H9 (cell line): ENCODE data around the gene SNCB. TPM values are rescaled to one million over a fixed set of nuclear protein-coding genes. Genes with fewer than 3 reads are reported as not detected.

ENCODE experiments used
- DNase-seq: peaks from one replicate; pipeline ENCODE4 v3.0.0-alpha.2; 2017
- H2AFZ ChIP-seq: one replicate; pipeline ENCODE4 v1.6.1; 2013; ENCODE audit warnings: mild to moderate bottlenecking, low read length, control low read depth, moderate library complexity
- H2AK5ac ChIP-seq: 2 replicates; pipeline ENCODE4 v1.6.1; 2013; ENCODE audit warnings: low read length, control low read depth, mixed read lengths; ENCODE audit not compliant: insufficient read length
- H2BK120ac ChIP-seq: one replicate; pipeline ENCODE4 v1.6.1; 2013; ENCODE audit warnings: low read depth, mild to moderate bottlenecking, low read length, control low read depth, inconsistent platforms; ENCODE audit not compliant: poor library complexity, severe bottlenecking
- H2BK12ac ChIP-seq: 2 replicates; pipeline ENCODE4 v1.6.1; 2013; ENCODE audit warnings: low read length, control low read depth, mixed read lengths, low read depth; ENCODE audit not compliant: insufficient read length
- H2BK15ac ChIP-seq: 2 replicates; pipeline ENCODE4 v1.6.1; 2013; ENCODE audit warnings: low read depth, low read length, control low read depth
- H2BK20ac ChIP-seq: one replicate; pipeline ENCODE4 v1.6.1; 2013; ENCODE audit warnings: low read depth, mild to moderate bottlenecking, low read length, control low read depth, inconsistent platforms; ENCODE audit not compliant: poor library complexity, severe bottlenecking
- H2BK5ac ChIP-seq: 2 replicates; pipeline ENCODE4 v1.6.1; 2013; ENCODE audit warnings: low read length, control low read depth, mixed read lengths; ENCODE audit not compliant: insufficient read length
- H3K14ac ChIP-seq: 2 replicates; pipeline ENCODE4 v1.6.1; 2013; ENCODE audit warnings: low read length, control low read depth; ENCODE audit not compliant: insufficient read depth
- H3K18ac ChIP-seq: 2 replicates; pipeline ENCODE4 v1.6.1; 2013; ENCODE audit warnings: low read depth, mild to moderate bottlenecking, mixed read lengths, low read length, control low read depth; ENCODE audit not compliant: insufficient read length
- H3K23ac ChIP-seq: 2 replicates; pipeline ENCODE4 v1.6.1; 2013; ENCODE audit warnings: low read length, control low read depth, mixed read lengths, low read depth; ENCODE audit not compliant: insufficient read length
- H3K23me2 ChIP-seq: 2 replicates; pipeline ENCODE4 v1.6.1; 2013; ENCODE audit warnings: low read depth, mild to moderate bottlenecking, mixed read lengths, low read length, control low read depth; ENCODE audit not compliant: insufficient read length, poor library complexity, severe bottlenecking
- H3K27ac ChIP-seq: 2 replicates; pipeline ENCODE4 v1.5.1; 2013; ENCODE audit warnings: low read length, control low read depth, mixed read lengths, low read depth; ENCODE audit not compliant: insufficient read length
- H3K27me3 ChIP-seq: 2 replicates; pipeline ENCODE4 v1.6.1; 2013; ENCODE audit warnings: low read length, control low read depth, inconsistent platforms; ENCODE audit not compliant: insufficient read depth
- H3K4ac ChIP-seq: 2 replicates; pipeline ENCODE4 v1.6.1; 2013; ENCODE audit warnings: low read depth, mild to moderate bottlenecking, control low read depth, inconsistent platforms, low read length, moderate library complexity
- H3K4me1 ChIP-seq: 2 replicates; pipeline ENCODE4 v1.6.1; 2013; ENCODE audit warnings: low read length, control low read depth, inconsistent platforms; ENCODE audit not compliant: insufficient read depth
- H3K4me2 ChIP-seq: 2 replicates; pipeline ENCODE4 v1.6.1; 2013; ENCODE audit warnings: low read length, control low read depth, mixed read lengths; ENCODE audit not compliant: insufficient read length, insufficient read depth
- H3K56ac ChIP-seq: 2 replicates; pipeline ENCODE4 v1.6.1; 2013; ENCODE audit warnings: low read depth, mild to moderate bottlenecking, mixed read lengths, low read length, control low read depth; ENCODE audit not compliant: insufficient read length
- H3K79me1 ChIP-seq: 2 replicates; pipeline ENCODE4 v1.6.1; 2013; ENCODE audit warnings: low read depth, mild to moderate bottlenecking, moderate library complexity, low read length, control low read depth, inconsistent platforms; ENCODE audit not compliant: insufficient read depth, poor library complexity, severe bottlenecking
- H3K79me2 ChIP-seq: 2 replicates; pipeline ENCODE4 v1.6.1; 2013; ENCODE audit warnings: low read length, control low read depth, inconsistent platforms; ENCODE audit not compliant: insufficient read depth
- H3K9ac ChIP-seq: 2 replicates; pipeline ENCODE4 v1.6.1; 2013; ENCODE audit warnings: low read length, control low read depth, mixed read lengths; ENCODE audit not compliant: insufficient read length; ENCODE audit errors: extremely low read depth
- H3K9me3 ChIP-seq: one replicate; pipeline ENCODE4 v1.6.1; 2013; ENCODE audit warnings: low read depth, low read length, inconsistent platforms; ENCODE audit not compliant: control insufficient read depth
- H3T11ph ChIP-seq: one replicate; pipeline ENCODE4 v1.6.1; 2013; ENCODE audit warnings: mild to moderate bottlenecking, low read length, control low read depth, inconsistent platforms
- H4K20me1 ChIP-seq: one replicate; pipeline ENCODE4 v1.6.1; 2013; ENCODE audit not compliant: control insufficient read depth, insufficient read length, insufficient read depth
- H4K5ac ChIP-seq: 2 replicates; pipeline ENCODE4 v1.6.1; 2013; ENCODE audit warnings: low read depth, mild to moderate bottlenecking, mixed read lengths, low read length, control low read depth; ENCODE audit not compliant: insufficient read length
- H4K8ac ChIP-seq: replicated peaks from 2 replicates; pipeline ENCODE4 v1.6.1; 2013; ENCODE audit warnings: low read length, control low read depth, mixed read lengths, low read depth; ENCODE audit not compliant: insufficient read length
- H4K91ac ChIP-seq: 2 replicates; pipeline ENCODE4 v1.6.1; 2013; ENCODE audit warnings: low read depth, mild to moderate bottlenecking, moderate library complexity, mixed read lengths, low read length, control low read depth; ENCODE audit not compliant: insufficient read length
- H3K27ac Mint-ChIP-seq, 3 experiments: 2 replicates in 2 of 3; 3 replicates in 1 of 3; pipeline ENCODE4 v1.8.0; 2020 to 2021; ENCODE audit warnings: mixed read lengths in 3 of 3, mild to moderate bottlenecking in 1 of 3, moderate library complexity in 1 of 3
- H3K27me3 Mint-ChIP-seq: 2 replicates; pipeline ENCODE4 v1.8.0; 2021; ENCODE audit warnings: low read depth, mild to moderate bottlenecking, moderate library complexity, mixed read lengths
- H3K36me3 Mint-ChIP-seq, 3 experiments: 2 replicates in 2 of 3; 3 replicates in 1 of 3; pipeline ENCODE4 v1.8.0; 2020 to 2021; ENCODE audit warnings: low read depth in 3 of 3, mixed read lengths in 3 of 3; ENCODE audit not compliant: insufficient read depth in 1 of 3
- H3K4me1 Mint-ChIP-seq, 2 experiments: 2 replicates each; pipeline ENCODE4 v1.8.0; 2020; ENCODE audit warnings: mixed read lengths in 2 of 2
- H3K4me3 Mint-ChIP-seq, 2 experiments: 2 replicates in 1 of 2; 3 replicates in 1 of 2; pipeline ENCODE4 v1.8.0; 2020 to 2021; ENCODE audit warnings: mild to moderate bottlenecking in 2 of 2, mixed read lengths in 2 of 2, moderate library complexity in 1 of 2
- H3K9me3 Mint-ChIP-seq, 2 experiments: 2 replicates in 1 of 2; 3 replicates in 1 of 2; pipeline ENCODE4 v1.8.0; 2020; ENCODE audit warnings: mild to moderate bottlenecking in 2 of 2, mixed read lengths in 2 of 2, moderate library complexity in 1 of 2
- CTCF ChIP-seq: fragments of 200-600 bp; sonication (generic); conservative IDR thresholded peaks from 3 replicates; pipeline ENCODE4 v1.8.0; 2021; ENCODE audit warnings: antibody characterized with exemption, mild to moderate bottlenecking
- WGBS: extraction: QIAGEN DNeasy Blood & Tissue Kit; methylation state at CpG from one replicate; pipeline ENCODE4 v1.1.7; 2013; ENCODE audit warnings: missing lambda C conversion rate, low lambda C conversion rate, mixed read lengths; ENCODE audit not compliant: insufficient read length; ENCODE audit errors: extremely low coverage; 5-methylcytosine and 5-hydroxymethylcytosine counted together
- total RNA-seq: library from RNA; stranded (reverse); gene quantifications from 2 replicates; pipeline ENCODE4 v1.2.1, GENCODE V29; 2021

SNCB gene
- total RNA-seq, 1 experiment from 2014 or later: 3.5 TPM

GRCh38 chr5:176640616-176641015 is 10.3 kb upstream of the SNCB start:
- no peaks in the 10 kb centered on the region; the same call in 1 of the 2 replicates for H3K4me1 ChIP-seq
- H3K14ac ChIP-seq: no peak overlapping the region
- no peaks in the 10 kb centered on the region for H3K79me1 ChIP-seq
- H4K8ac ChIP-seq: no peak overlapping the region
- no peak overlapping the region for H3K4me3 Mint-ChIP-seq
- no peaks in the 10 kb centered on the region for H4K20me1 ChIP-seq
- peaks cover 0 to 3% of the 10 kb centered on the region in 2 experiments; a peak in 3 of 5 replicates for H3K9me3 Mint-ChIP-seq
- no peak overlapping the region for H2AK5ac ChIP-seq
- no peak overlapping the region for H2BK5ac ChIP-seq
- no peaks in the 10 kb centered on the region for H3K9me3 ChIP-seq
- H3K18ac ChIP-seq: no peak overlapping the region
- H2AFZ ChIP-seq: no peak overlapping the region
- H3K36me3 Mint-ChIP-seq: peaks cover 0 to 2% (median 0%) of the 10 kb centered on the region in 3 experiments; a peak in 2 of 7 replicates
- no peak overlapping the region for H3K27ac Mint-ChIP-seq
- no peak overlapping the region for H2BK20ac ChIP-seq
- H2BK120ac ChIP-seq: no peak overlapping the region
- no peaks in the 10 kb centered on the region for H3K23me2 ChIP-seq
- H3K23ac ChIP-seq: no peak overlapping the region
- TF ChIP-seq CTCF: no peak
- peaks cover 19% of the 10 kb centered on the region for H3K27me3 Mint-ChIP-seq
- H3K27me3 ChIP-seq: no peaks in the 10 kb centered on the region
- H2BK15ac ChIP-seq: no peak overlapping the region
- no peak overlapping the region for H4K5ac ChIP-seq
- no peak for DNase-seq
- no peak overlapping the region for H4K91ac ChIP-seq
- H3T11ph ChIP-seq: no peak overlapping the region
- H3K27ac ChIP-seq: no peak overlapping the region
- no peak overlapping the region for H3K4me2 ChIP-seq
- H3K4ac ChIP-seq: no peak overlapping the region
- no peak overlapping the region for H3K9ac ChIP-seq
- H3K56ac ChIP-seq: no peak overlapping the region
- H3K79me2 ChIP-seq: no peaks in the 10 kb centered on the region
- no peak overlapping the region for H2BK12ac ChIP-seq
- no CpG with 5 or more reads among the region's 4 CpGs for WGBS
- peaks cover 45 to 67% of the 10 kb centered on the region in 2 experiments for H3K4me1 Mint-ChIP-seq
